HG03064 (cell line): ENCODE results near the gene TRIM13.
A peak's percentile ranks its signal among the peaks of the same experiment; 100 is the strongest.

Experiments used
- ATAC-seq: cut with Tn5 transposase; IDR thresholded peaks from one replicate; pipeline ENCODE4 v1.9.1; 2021; ENCODE audit warnings: low read depth; ENCODE audit not compliant: unreplicated experiment

Gene TRIM13

DNA sequence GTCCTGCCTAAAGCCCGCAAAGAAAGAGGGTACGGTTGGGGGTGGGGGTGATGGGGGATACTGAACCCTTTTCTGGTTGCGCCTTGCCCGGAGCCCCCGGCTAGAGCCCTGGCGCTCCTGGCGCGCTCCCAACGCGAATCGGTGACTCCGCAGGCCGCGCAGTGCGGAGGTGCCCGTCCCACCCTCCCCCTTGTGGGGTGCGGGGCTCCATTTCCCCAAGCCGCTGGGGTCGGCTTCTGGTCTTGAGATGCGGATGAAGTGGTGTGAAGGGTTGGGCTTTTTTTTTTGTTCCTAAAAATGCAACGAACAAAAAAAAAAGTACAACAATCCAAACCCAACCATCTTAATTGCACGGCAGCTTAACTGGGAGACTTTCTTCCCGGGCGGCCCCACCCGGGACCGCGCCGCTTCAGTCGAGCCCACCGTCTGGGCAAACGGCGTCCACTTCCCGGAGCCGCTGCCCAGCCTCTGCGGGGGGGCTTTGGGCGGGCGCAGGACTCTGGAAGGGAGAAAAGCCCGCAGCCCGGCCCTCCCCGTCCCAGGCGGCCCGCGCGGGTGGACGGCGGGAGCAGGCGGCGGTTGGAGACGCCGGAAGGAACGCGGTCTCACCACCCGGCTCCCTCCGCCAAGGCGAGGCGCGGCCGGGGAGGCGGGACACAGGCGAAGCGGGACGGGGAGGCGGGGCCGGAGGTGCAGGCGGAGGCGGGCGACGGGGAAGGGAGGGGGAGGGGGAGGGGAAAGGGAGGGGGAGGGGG, 504 bp upstream of the TRIM13 start:
- peak; percentile 54 for ATAC-seq

DNA sequence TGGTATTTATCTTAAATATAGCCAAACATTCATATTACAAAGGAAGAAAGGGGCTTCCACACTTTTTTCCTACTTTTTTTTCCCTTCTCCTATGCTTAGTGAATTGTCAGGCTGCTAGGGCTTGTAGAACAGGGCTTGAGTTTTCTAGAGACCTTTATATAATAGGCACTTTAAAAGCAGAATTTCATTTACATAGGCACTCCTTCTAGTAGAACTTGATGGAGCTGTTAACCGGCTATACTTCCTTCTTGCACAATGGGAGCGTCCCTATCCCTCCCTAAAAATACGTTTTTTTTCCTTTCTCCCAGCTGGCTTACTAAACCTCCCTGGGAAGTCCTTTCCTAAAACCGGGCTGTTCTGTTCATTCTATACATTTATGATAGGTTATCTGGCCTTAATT, 1.1 kb downstream of the TRIM13 start:
- no peak for ATAC-seq

DNA sequence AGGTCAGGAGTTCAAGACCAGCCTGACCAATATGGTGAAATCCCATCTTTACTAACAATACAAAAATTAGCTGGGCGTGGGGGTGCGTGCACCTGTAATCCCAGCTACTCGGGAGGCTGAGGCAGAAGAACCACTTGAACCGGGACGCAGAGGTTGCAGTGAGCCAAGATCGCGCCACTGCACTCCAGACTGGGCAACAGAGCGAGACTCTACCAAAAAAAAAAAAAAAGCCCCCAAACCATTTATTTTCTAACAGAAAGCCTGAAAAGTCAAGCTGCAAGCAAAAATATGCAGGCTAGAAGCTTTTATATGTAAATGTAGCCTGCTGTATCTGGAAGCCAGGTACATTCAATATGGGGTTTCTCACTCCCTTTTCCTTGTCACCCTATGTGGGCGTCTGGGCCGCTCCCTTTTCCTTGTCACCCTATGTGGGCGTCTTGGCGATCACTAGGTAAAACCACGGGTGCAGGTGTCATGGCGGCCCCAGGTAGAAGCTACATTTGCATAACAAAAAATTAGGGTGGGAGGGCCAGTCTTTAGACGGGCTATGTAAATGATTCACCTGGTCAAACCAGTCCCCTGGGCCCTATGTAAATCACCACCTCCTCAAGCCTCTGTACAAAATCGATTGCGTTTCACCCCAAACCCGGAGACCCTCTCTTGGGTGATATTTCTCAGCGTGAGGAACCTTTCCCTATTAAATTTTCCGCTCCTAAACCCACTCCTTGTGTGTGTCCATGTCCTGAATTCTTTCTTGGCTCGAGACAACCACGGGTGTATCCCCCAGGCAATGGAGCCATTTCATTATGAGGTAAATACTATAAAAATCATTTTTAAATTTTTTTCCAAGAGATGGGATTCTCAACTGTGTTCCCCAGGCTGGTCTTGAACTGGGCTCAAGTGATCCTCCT, 2.1 kb downstream of the TRIM13 start:
- no peak for ATAC-seq

DNA sequence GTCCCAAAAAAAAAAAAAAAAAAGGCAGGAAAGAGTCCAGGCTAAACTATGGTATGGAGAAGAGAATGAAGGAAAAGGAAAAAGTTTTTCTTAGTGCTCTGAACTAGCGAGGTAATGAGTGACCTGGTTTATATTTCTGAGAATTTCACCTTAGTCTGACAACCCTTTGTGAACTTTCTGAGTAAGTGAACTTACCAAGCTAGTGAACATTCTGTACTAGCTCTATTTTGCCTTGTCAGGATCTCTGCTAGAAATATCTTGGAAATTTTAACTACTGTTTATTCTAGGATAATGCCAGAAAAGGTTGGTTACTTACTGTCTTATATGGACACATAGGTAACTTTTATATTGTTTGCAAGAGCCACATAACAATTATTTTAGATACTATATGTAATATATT, 4.4 kb downstream of the TRIM13 start:
- no peak for ATAC-seq

DNA sequence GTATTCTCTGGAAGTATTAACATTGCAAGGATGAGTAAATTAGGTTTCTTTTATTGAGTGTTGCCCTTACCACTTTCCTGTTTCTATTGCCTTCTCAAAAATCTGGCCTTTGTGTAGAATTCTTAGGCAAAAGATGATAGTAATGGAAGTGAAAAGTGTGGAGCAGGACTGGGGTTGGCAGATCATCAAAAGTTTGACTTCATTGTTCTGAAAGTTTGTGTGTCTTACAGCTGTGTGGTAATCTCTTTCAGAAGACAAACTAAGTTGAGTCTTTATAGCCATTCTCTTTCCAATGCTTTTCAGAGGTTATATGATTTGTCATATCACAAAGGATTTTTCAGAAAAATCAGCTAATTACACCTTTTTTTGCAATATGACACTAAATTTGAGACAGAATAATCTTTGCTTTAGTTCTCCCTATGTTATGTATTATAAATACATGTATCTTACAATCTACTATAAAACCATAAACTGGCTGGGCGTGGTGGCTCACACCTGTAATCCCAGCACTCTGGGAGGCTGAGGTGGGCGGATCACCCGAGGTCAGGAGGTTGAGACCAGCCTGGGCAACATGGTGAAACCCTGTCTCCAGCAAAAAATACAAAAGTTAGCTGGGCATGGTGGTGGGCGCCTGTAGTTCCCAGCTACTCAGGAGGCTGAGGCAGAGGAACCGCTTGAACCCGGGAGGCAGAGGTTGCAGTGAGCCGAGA, 9.7 kb downstream of the TRIM13 start:
- no peak for ATAC-seq

DNA sequence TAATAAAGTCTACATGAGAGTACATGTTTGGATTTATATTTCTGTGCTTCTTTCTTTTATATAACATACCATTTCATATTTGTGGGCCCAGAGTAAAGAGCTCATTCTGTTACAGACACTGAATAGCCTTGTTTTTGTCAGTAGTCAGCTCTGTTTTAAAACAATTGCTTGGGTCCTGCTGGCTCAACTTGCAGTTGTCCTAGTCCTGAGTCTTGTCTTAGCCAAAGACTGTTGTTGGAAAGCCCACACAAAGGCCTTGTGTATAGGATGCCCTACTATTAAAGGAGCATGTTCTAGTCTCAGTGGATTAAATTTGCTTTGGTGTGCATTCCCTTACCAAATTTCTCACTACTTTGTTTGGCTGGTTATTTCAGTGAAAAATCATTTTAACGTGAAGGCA, 14.6 kb downstream of the TRIM13 start:
- no peak for ATAC-seq

DNA sequence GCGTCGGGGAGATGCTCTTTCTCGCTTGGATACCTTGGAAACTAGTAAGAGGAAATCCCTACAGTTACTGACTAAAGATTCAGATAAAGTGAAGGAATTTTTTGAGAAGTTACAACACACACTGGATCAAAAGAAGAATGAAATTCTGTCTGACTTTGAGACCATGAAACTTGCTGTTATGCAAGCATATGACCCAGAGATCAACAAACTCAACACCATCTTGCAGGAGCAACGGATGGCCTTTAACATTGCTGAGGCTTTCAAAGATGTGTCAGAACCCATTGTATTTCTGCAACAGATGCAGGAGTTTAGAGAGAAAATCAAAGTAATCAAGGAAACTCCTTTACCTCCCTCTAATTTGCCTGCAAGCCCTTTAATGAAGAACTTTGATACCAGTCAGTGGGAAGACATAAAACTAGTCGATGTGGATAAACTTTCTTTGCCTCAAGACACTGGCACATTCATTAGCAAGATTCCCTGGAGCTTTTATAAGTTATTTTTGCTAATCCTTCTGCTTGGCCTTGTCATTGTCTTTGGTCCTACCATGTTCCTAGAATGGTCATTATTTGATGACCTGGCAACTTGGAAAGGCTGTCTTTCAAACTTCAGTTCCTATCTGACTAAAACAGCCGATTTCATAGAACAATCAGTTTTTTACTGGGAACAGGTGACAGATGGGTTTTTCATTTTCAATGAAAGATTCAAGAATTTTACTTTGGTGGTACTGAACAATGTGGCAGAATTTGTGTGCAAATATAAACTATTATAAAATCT, 15.7 kb downstream of the TRIM13 start:
- ATAC-seq = no peak

DNA sequence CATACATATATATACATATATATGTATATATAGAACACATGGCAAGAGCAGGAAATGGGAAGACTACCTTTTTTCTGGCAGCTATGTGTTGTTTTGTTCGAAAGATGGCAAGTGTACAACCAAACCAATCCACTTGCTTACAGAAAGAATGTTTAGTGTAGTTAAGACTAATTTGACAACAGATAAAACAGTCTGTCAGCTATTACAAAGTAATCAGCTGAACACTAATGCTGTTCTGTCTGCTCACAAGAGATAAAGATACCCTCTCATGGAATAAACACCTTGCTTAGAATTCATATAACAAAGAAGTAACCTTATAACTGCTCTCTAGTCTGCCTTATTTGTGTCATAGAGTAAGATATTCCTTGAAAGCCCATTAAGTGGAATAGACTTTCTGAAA, 17.5 kb downstream of the TRIM13 start:
- ATAC-seq = no peak

DNA sequence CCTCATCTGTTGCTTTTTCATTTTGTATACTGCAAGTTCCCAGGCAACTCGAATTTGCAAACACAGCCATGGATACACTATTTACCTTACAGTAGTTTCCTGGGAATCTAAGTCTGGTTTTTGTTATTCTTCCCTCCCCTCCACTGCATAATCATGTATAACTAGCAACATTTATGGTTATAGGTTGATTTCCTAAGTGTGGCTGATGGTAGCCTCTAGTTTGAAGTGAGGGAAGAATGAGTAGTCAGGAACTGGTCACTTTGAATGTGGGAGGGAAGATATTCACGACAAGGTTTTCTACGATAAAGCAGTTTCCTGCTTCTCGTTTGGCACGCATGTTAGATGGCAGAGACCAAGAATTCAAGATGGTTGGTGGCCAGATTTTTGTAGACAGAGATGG, 18.4 kb downstream of the TRIM13 start, which contains the start of gene KCNRG:
Gene KCNRG, plus strand, starts transcription at position 187 of the 400 bp plus-strand sequence. Its CDS starts 50 bp downstream, at position 237.
- no peak for ATAC-seq

DNA sequence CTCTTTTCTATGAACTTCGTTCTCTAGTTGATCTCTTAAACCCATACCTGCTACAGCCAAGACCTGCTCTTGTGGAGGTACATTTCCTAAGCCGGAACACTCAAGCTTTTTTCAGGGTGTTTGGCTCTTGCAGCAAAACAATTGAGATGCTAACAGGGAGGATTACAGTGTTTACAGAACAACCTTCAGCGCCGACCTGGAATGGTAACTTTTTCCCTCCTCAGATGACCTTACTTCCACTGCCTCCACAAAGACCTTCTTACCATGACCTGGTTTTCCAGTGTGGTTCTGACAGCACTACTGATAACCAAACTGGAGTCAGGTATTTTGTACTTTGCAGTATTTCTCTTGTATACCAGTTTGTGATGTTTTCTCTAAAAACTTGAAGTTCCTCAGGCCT, 18.9 kb downstream of the TRIM13 start:
- ATAC-seq = no peak

DNA sequence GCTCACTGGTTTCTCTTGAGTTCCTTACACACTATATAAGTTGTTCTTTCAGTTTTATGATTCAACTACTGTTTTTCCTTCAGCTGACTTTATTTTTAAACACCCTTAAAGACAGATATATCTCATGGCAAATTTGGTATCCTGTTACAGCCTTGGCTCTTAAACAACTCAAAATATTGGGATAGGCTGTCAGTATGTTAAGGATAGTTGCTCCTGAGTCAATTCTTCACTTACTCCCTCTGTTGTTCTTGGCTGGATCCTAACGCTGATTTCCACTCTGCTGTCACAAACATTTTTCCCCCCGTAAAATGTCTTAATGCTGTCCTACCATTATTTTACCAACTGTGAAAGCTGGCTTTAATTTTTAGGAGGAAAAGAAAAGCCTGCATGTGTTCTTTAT, 19.6 kb downstream of the TRIM13 start:
- ATAC-seq = no peak

DNA sequence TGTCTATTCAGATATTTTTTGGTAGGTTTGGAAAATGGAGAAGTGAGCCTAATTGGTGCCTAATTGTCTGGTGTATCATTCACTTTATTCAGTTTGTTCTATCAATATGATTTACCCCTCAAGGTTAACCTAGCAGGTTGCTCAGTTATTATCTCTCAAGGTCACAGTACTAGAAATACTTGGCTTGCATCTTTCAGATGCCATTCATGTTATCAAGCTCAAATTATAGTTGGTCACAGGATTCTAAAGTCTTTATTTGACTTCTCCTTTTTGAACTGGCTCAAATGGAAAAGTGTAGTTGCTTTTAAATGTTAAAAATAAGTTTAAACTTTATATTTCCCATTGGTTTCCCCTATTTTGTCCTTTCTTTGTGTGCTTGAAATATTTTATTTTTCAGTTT, 21.0 kb downstream of the TRIM13 start:
- ATAC-seq = no peak

DNA sequence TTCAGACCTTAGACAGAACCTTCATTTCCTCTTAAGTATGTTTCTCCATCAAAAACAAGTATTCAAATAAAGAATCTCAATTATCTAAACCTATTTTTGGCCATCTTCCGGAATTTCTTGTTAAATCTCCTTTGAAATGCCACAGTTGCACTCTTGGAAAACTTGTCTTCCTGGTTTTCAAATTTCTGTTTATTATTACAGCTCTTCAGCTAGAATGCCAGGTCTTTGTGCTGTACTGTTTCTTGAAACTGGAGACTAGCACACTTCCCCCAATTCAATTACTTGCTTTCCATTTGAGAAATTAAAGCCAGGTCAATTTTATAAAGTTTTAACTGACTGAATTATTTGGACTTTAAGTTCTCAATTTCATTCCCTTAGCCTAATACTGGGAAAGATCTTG, 28.6 kb downstream of the TRIM13 start:
- no peak for ATAC-seq

DNA sequence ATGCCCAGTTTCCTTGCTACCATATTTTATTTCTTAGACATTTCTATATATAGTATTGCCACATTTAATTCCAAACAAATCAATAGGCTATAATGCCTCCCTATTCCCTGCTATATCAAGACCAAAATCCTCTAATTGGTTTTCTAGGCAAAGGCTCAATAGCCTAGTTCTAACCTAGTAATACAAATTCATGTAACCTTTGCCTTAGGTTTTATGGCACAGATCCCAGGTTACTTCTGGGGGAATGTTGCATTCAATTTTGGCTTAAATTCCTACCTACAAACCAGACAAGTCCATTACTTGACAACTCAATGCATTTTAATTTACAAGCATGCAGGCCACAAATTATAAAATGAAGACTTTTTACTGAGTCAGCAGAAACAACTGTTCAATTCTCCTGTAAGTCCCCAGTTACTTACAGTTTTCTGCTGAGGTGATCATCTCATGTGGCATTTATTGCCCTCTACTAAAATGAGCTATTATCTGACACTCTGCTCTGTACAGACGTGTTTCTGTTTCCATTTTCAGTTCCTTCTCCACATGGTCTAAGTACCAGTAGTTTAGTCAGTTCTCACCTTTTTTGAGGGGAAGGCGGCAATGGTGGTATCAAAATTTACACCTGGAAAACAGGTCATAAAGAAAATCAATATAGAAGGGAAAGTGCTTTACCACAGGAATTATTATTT, 30.1 kb downstream of the TRIM13 start:
- peak; percentile 97 for ATAC-seq

DNA sequence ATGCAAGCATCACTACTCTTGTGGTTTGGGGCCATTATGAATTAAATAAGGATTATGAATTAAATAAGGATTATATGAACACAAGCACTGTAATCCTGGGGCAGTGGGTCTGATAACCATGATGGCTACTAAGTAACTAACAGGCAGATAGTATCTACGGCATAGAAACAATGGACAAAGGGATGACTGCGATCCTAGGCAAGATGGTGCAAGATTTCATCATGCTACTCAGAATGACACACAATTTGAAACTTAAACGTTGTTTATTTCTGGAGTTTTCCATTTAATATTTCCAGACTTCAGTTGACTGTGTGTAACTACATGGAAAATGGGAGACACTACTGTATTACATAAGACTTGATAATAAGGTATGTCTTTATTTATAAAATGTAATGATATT, 33.5 kb downstream of the TRIM13 start:
- ATAC-seq = no peak

DNA sequence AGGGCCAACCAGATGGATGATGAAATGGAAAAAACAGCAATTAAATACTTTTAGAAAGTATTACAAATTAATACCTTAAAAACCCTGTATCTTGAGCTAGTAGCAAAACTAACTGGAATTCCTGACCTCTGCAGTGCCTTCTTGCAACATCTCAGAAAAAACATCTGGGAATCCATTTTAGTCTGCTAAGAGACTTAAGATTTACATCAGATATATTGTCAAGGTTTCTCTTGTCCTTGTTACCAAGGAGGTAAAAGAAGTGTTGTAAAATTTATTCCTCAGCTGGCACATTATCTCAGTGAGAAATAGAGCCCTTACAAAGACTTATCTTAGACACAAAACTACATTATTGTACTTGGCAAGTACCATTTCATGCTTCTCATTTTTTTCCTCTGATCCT, 36.9 kb downstream of the TRIM13 start:
- no peak for ATAC-seq

DNA sequence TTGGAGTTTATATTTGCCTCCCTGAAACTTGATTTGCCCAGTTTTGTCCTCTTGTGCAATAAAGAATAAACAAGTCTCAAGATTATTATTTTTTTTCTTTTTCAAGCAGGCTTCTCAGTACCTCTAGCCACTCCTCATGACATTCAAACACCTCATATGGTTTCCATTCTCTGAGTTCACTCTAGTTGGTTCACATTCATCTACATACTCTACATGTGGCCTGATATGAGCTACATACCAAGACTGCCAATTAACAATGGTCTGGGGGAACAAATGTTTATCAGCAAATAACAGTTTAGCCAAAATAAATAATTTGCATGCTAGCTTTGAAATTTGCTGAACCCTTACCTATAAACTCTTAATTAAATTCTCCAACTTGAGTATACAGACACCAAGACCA, 40.9 kb downstream of the TRIM13 start:
- ATAC-seq = no peak

DNA sequence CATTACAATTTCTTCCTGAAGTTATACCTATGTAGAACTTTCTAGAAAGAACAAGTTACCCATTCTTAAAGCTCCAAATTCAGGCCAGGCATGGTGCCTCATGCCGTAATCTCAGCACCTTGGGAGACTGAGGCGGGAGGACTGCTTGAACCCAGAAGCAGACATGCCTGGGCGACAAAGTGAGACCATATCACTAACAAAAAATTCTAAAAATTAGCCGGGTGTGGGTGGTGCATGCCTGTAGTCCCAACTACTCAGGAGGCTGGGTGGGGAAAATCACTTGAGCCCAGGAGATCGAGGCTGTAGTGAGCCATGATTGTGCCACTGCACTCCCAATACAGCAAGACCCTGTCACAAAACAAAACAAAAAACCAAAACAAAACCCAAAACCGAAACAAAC, 41.4 kb downstream of the TRIM13 start:
- ATAC-seq = no peak

DNA sequence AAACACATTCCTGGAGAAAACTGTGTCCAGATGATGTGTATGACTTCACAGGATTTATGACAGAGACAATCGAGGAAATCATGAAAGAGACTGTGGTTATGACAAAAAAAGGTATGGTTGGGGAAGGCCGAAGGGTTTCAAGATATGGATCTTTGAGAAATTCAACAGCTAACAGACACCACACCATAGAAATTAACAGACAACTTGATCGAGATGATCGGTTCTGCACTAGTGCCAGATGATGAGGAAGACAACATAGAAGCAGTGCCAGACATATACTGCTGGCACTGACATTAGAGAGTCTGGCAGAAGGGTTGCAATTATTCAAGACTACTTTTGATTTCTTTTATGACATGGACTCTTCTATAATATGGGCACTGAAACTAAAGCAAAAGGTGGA, 55.6 kb downstream of the TRIM13 start:
- no peak for ATAC-seq

DNA sequence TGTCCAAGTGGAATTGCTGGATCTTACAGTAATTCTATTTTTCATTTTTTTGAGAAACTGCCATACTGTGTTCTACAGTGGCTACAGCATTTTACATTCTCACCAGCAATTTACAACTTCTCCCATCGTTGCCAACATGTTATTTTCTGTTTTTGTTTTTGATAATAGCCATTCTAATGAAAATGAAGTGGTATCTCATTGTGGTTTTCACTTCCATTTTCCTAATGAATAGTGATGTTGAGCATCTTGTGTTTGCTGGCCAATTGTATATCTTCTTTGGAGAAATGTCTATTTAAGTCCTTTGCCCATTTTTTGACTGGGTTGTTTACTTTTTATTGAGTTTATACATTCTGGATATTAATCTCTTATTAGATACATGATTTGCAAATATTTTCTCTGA, 57.0 kb downstream of the TRIM13 start:
- ATAC-seq = no peak
